Endothelial cell (in vitro differentiated cells): ENCODE measurements around the gene CCDC85C. TPM values are rescaled to one million over a fixed set of nuclear protein-coding genes. Genes with fewer than 3 reads are reported as not detected.

Experiments used
- DNase-seq: peaks from one replicate; pipeline ENCODE4 v3.0.0; 2021; ENCODE audit warnings: low spot score
- H3K27ac Mint-ChIP-seq: one replicate; pipeline ENCODE4 v1.8.0; 2021; ENCODE audit warnings: mixed read lengths, inconsistent platforms; ENCODE audit not compliant: unreplicated experiment
- H3K27me3 Mint-ChIP-seq: one replicate; pipeline ENCODE4 v1.8.0; 2021; ENCODE audit warnings: mild to moderate bottlenecking, moderate library complexity, mixed read lengths, inconsistent platforms; ENCODE audit not compliant: unreplicated experiment
- H3K36me3 Mint-ChIP-seq: one replicate; pipeline ENCODE4 v1.8.0; 2021; ENCODE audit warnings: mild to moderate bottlenecking, low read depth, mixed read lengths, inconsistent platforms; ENCODE audit not compliant: unreplicated experiment
- H3K4me1 Mint-ChIP-seq: one replicate; pipeline ENCODE4 v1.8.0; 2021; ENCODE audit warnings: mild to moderate bottlenecking, mixed read lengths, inconsistent platforms; ENCODE audit not compliant: unreplicated experiment
- H3K4me3 Mint-ChIP-seq: one replicate; pipeline ENCODE4 v1.8.0; 2021; ENCODE audit warnings: mild to moderate bottlenecking, mixed read lengths, inconsistent platforms; ENCODE audit not compliant: unreplicated experiment
- H3K9me3 Mint-ChIP-seq: one replicate; pipeline ENCODE4 v1.8.0; 2021; ENCODE audit warnings: mixed read lengths, inconsistent platforms; ENCODE audit not compliant: unreplicated experiment
- CTCF ChIP-seq: fragments of 200-600 bp; sonication (generic); IDR thresholded peaks from one replicate; pipeline ENCODE4 v1.5.0; 2021; ENCODE audit warnings: antibody characterized with exemption; ENCODE audit not compliant: unreplicated experiment
- total RNA-seq: library from RNA; stranded (reverse); fragmentation: NEBNext Ultra II Directional; extraction: Animal tissue kit (Norgen Biotek cat#: 25700); gene quantifications from one replicate; pipeline ENCODE4 v1.2.1, GENCODE V29; 2021; ENCODE audit not compliant: unreplicated experiment

Gene CCDC85C
- total RNA-seq, 1 donor from 2014 or later: 42.1 TPM

GRCh38 chr14:99584823-99585222 lies 19.2 kb downstream of the CCDC85C start:
- no peak for DNase-seq
- H3K9me3 Mint-ChIP-seq: no peaks in the 10 kb centered on the region
- no peak overlapping the region for H3K27ac Mint-ChIP-seq
- no peak for TF ChIP-seq CTCF
- peaks cover 7% of the 10 kb centered on the region for H3K27me3 Mint-ChIP-seq
- H3K4me1 Mint-ChIP-seq: peaks cover 40% of the 10 kb centered on the region
- no peak overlapping the region for H3K4me3 Mint-ChIP-seq
- peaks cover 3% of the 10 kb centered on the region for H3K36me3 Mint-ChIP-seq

- H3K4me3 Mint-ChIP-seq: no peak overlapping the region
- peaks cover 4% of the 10 kb centered on the region for H3K36me3 Mint-ChIP-seq
- peak overlapping the region; percentile 22 for H3K27ac Mint-ChIP-seq
- no peaks in the 10 kb centered on the region for H3K9me3 Mint-ChIP-seq
- peaks cover 16% of the 10 kb centered on the region for H3K27me3 Mint-ChIP-seq
- peaks cover 33% of the 10 kb centered on the region for H3K4me1 Mint-ChIP-seq
- no peak for TF ChIP-seq CTCF
- no peak for DNase-seq
Observed at GRCh38 chr14:99581938-99582337, 22.1 kb downstream of the CCDC85C start.

DNA sequence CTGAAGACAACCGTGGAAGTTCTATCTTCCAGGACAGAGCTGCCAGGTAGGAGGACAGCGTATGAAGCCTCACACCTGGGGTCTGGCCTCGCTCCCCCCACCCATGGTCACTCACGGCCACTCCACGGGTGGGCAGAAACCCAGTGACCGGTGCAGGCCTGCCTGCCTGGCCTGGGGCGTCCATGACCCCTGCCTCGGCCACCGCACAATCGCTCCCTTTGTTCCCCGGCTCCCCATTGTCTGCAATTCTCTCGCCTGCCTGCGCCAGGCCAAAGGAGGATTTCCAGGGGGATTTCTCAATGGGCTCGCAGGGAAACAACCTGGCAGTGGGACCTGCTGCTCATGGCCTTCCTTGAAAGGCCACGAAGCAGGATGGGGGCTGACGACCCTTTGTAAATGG lies 22.6 kb downstream of the CCDC85C start:
- no peak for TF ChIP-seq CTCF
- no peaks in the 10 kb centered on the region for H3K9me3 Mint-ChIP-seq
- DNase-seq: no peak
- H3K27me3 Mint-ChIP-seq: peaks cover 16% of the 10 kb centered on the region
- no peak overlapping the region for H3K4me3 Mint-ChIP-seq
- peaks cover 33% of the 10 kb centered on the region for H3K4me1 Mint-ChIP-seq
- H3K27ac Mint-ChIP-seq: no peak overlapping the region
- H3K36me3 Mint-ChIP-seq: peaks cover 4% of the 10 kb centered on the region

DNA sequence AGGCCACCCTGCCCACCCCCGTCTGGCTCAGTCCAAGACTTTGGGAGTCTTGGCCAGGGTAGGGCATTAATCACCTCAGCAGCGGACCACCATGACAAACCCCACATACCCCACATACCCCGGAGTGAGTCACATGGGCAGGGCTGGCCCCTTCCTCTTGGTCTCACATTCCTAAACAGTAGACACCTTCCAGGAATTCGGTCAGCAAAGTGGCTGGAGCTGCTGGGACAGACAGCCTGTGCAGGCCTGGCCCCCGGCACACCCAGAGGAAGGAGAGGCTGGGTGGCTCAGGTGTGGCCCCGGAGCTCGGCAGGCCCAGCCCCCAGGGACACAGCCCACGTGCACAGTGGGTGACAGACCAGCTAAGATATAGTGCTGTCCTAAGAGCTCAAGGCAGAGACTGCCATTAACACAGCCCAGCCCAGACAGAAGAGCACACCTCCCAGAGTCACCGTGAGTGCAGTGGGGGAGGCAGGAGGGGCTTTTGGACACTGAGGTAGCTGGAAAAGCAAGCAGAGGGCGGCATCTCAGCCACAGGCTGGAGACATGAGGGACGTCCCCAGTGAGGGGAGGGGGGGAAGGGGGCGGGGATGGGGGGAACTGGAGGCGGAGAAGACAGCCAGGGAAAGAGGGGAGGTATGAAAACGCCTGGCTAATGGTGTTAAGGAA lies 24.0 kb downstream of the CCDC85C start:
- H3K4me3 Mint-ChIP-seq: no peak overlapping the region
- peaks cover 23% of the 10 kb centered on the region for H3K27me3 Mint-ChIP-seq
- H3K4me1 Mint-ChIP-seq: peaks cover 33% of the 10 kb centered on the region
- no peak for TF ChIP-seq CTCF
- H3K9me3 Mint-ChIP-seq: no peaks in the 10 kb centered on the region
- no peak overlapping the region for H3K27ac Mint-ChIP-seq
- peaks cover 8% of the 10 kb centered on the region for H3K36me3 Mint-ChIP-seq
- no peak for DNase-seq

DNA sequence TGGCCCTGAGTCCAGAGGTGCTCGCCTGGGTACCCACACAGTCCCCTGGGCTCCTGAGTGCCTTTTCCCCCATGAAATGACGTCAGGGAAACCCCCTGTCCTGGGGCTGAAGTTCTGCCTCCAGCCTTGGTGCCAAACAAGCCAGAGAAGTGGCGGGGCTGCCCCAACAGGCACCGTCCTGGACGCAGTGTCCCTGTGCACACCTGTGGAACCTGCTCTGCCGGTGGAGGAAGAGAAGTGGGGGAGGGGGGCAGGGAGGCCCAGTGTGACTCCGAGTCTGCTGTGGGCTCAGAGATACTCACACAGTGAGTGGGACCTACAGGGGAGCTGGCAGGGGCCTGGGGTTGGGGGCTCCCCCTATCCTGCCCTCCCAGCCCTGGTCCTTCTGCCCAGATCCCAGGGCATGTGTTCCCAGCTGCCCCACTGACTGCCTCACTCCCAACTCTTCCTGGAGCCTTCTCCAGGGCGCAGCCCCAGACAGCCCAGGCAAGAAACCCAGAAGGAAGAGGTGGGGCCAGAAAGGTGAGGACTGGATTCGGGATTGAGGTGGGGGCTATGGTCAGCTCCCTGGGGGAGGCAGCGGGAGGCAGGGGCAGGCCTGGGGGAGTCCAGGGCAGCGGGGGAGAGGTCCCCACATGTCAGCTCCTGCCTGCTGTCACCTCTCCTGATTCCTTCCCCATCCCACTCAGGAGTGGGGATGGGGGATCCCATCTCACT lies 24.7 kb downstream of the CCDC85C start:
- peaks cover 33% of the 10 kb centered on the region for H3K4me1 Mint-ChIP-seq
- peaks cover 24% of the 10 kb centered on the region for H3K27me3 Mint-ChIP-seq
- H3K4me3 Mint-ChIP-seq: no peak overlapping the region
- H3K27ac Mint-ChIP-seq: no peak overlapping the region
- H3K36me3 Mint-ChIP-seq: peaks cover 8% of the 10 kb centered on the region
- DNase-seq: no peak
- TF ChIP-seq CTCF: no peak
- no peaks in the 10 kb centered on the region for H3K9me3 Mint-ChIP-seq
